HepG2 (cell line): ENCODE data around the gene FOXA1. TPM values are rescaled to one million over a fixed set of nuclear protein-coding genes. Genes with fewer than 3 reads are reported as not detected.

Experiments
- ATF7 ChIP-seq, 2 experiments: fragments of 450-650 bp in 1 of 2; sonication (generic) in 1 of 2; formaldehyde crosslinking in 1 of 2; IDR thresholded peaks; 2 replicates each; pipeline versions ENCODE4 v1.4.0 to v1.6.1; 2016 to 2020; ENCODE audit warnings: antibody characterized with exemption in 1 of 2, mild to moderate bottlenecking in 1 of 2, missing genetic modification reagents in 1 of 2
- CBFB ChIP-seq: sonication (generic); formaldehyde crosslinking; IDR thresholded peaks from 2 replicates; pipeline ENCODE4 v1.4.0; 2020; ENCODE audit warnings: missing genetic modification reagents
- KDM2A ChIP-seq: sonication (generic); formaldehyde crosslinking; IDR thresholded peaks from 2 replicates; pipeline ENCODE4 v1.4.0; 2020; ENCODE audit warnings: low read depth, missing genetic modification reagents, borderline replicate concordance
- KLF13 ChIP-seq: sonication (generic); formaldehyde crosslinking; IDR thresholded peaks from 2 replicates; pipeline ENCODE4 v1.4.0; 2020; ENCODE audit warnings: mild to moderate bottlenecking, missing genetic modification reagents
- NRL ChIP-seq: sonication (generic); formaldehyde crosslinking; IDR thresholded peaks from 2 replicates; pipeline ENCODE4 v1.5.0; 2020; ENCODE audit warnings: missing genetic modification reagents, mild to moderate bottlenecking, moderate library complexity, borderline replicate concordance
- POLR2G ChIP-seq: fragments of 200-400 bp; formaldehyde crosslinking; IDR thresholded peaks from 2 replicates; pipeline ENCODE4 v1.6.1; 2018; ENCODE audit warnings: mild to moderate bottlenecking, low read depth, low read length, moderate library complexity
- RXRA ChIP-seq: sonication (generic); formaldehyde crosslinking; IDR thresholded peaks from 2 replicates; pipeline ENCODE4 v1.5.1; 2020; ENCODE audit warnings: missing genetic modification reagents
- SRSF4 ChIP-seq: fragments of 200-400 bp; formaldehyde crosslinking; IDR thresholded peaks from one replicate; pipeline ENCODE4 v1.6.1; 2018; ENCODE audit warnings: mild to moderate bottlenecking, low read depth, low read length, moderate library complexity; ENCODE audit not compliant: poor library complexity, severe bottlenecking
- TEAD3 ChIP-seq: optimal IDR thresholded peaks from 2 replicates; pipeline ENCODE3; 2016; ENCODE audit warnings: borderline replicate concordance
- TGIF2 ChIP-seq: IDR thresholded peaks from 2 replicates; pipeline ENCODE4 v1.6.1; 2016; ENCODE audit warnings: control low read depth, missing compliant biosample characterization
- U2AF2 ChIP-seq: fragments of 200-400 bp; formaldehyde crosslinking; IDR thresholded peaks from 2 replicates; pipeline ENCODE4 v1.6.1; 2017; ENCODE audit warnings: low read depth, mild to moderate bottlenecking, low read length
- YEATS4 ChIP-seq: sonication (generic); formaldehyde crosslinking; IDR thresholded peaks from 2 replicates; pipeline ENCODE4 v1.4.0; 2020; ENCODE audit warnings: missing genetic modification reagents, borderline replicate concordance
- ZFAT ChIP-seq: sonication (generic); formaldehyde crosslinking; conservative IDR thresholded peaks from 2 replicates; pipeline ENCODE4 v1.8.1; 2023; ENCODE audit warnings: missing genetic modification reagents, inconsistent platforms
- ZMYM4 ChIP-seq: sonication (generic); formaldehyde crosslinking; IDR thresholded peaks from 2 replicates; pipeline ENCODE4 v1.8.1; 2023; ENCODE audit warnings: mild to moderate bottlenecking, missing genetic modification reagents
- ZNF282 ChIP-seq: fragments of 450-650 bp; IDR thresholded peaks from 2 replicates; pipeline ENCODE4 v1.6.1; 2018; ENCODE audit not compliant: partially characterized antibody
- polyA plus RNA-seq, 8 experiments: library from polyadenylated mRNA; depleted of rRNA in 3 of 8; stranded (reverse) in 7 of 8; unstranded in 1 of 8; fragments of >200 nt; fragmentation: Illumina TruSeq in 4 of 8; extraction: Trizol in 4 of 8; gene quantifications; 2 replicates each; pipeline versions ENCODE4 v1.2.1 to v1.2.3, GENCODE V29; 2011 to 2016; ENCODE audit warnings: low read depth in 4 of 8, missing spikeins in 1 of 8, mixed read lengths in 1 of 8; ENCODE audit not compliant: insufficient read depth in 1 of 8
- total RNA-seq, 5 experiments: library from RNA; depleted of rRNA; stranded (reverse); fragments of >200 nt; fragmentation: Illumina TruSeq; extraction: Trizol; gene quantifications; 2 replicates each; pipeline ENCODE4 v1.2.3, GENCODE V29; 2016; ENCODE audit warnings: low read depth in 1 of 5
- TF ChIP-seq, protein P1 (sequence below): IDR thresholded peaks from 2 replicates; pipeline ENCODE4 v1.6.1; 2016; ENCODE audit warnings: missing compliant biosample characterization, missing genetic modification reagents, borderline replicate concordance
- TF ChIP-seq, protein P2 (sequence below): sonication (generic); formaldehyde crosslinking; IDR thresholded peaks from 2 replicates; pipeline ENCODE4 v1.8.1; 2022; ENCODE audit warnings: low read depth, mild to moderate bottlenecking, missing genetic modification reagents
- TF ChIP-seq, protein P3 (sequence below): sonication (generic); formaldehyde crosslinking; IDR thresholded peaks from 2 replicates; pipeline ENCODE4 v1.9.0; 2021; ENCODE audit warnings: missing genetic modification reagents, mild to moderate bottlenecking, borderline replicate concordance
- TF ChIP-seq, protein P4 (sequence below): sonication (generic); formaldehyde crosslinking; IDR thresholded peaks from 2 replicates; pipeline ENCODE4 v1.5.0; 2020; ENCODE audit warnings: mild to moderate bottlenecking, missing genetic modification reagents

FOXA1 gene
- total and polyA plus RNA-seq, 2 of the 13 experiments (the other 11 are each of a cell fraction or from before 2014, with no cell fraction given): 43.4 to 58.6 TPM

DNA sequence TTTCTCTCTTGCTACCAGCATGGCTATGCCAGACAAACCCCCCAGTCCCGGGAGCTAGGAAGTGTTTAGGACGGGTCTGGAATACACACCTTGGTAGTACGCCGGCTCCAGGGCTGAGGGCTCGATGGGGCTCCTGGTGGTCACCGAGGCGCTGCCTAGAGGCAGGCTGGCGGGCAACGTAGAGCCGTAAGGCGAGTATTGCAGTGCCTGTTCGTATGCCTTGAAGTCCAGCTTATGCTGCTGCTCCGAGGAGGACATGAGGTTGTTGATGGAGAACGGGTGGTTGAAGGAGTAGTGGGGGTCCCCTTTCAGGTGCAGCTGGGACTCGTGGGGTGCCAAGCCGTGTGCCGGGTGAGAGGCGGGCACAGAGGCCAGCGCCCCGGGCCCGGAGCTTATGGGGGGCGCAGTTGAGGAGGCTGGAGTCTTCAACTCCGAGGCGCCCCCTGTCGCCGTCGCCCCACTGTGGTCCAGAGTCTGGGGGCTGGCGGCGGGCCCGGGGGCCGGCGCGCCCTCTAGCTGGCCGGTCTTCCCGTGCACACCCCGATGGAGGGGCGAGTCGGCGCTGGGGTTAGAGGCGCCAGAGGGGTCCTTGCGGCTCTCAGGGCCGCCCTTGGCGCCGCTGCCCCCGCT, 3.6 kb downstream of the FOXA1 start (continued):
- peak; percentile 10; the same call in 1 of the 2 replicates for TF ChIP-seq ZMYM4 (CRISPR knock-in tag)
- no peak for TF ChIP-seq TEAD3
- no peak; the same call in 1 of the 2 replicates for TF ChIP-seq KDM2A
- no peak for TF ChIP-seq U2AF2
- TF ChIP-seq ATF7 (IDR thresholded peaks at IDR 0.05): no peak
- peak; percentile 45; the same call in 1 of the 2 replicates for TF ChIP-seq ATF7 (CRISPR knock-in tag; IDR thresholded peaks at IDR 0.05)
- 0 out of 2 replicates have a peak, but pooled peaks have one; percentile 57 for TF ChIP-seq KLF13 (CRISPR knock-in tag)
- peak; percentile 34 for TF ChIP-seq SRSF4
- TF ChIP-seq TGIF2 (CRISPR knock-in tag): no peak
- TF ChIP-seq, protein P1, sequence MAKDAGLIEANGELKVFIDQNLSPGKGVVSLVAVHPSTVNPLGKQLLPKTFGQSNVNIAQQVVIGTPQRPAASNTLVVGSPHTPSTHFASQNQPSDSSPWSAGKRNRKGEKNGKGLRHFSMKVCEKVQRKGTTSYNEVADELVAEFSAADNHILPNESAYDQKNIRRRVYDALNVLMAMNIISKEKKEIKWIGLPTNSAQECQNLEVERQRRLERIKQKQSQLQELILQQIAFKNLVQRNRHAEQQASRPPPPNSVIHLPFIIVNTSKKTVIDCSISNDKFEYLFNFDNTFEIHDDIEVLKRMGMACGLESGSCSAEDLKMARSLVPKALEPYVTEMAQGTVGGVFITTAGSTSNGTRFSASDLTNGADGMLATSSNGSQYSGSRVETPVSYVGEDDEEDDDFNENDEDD (CRISPR knock-in tag): 0 out of 2 replicates have a peak, but pooled peaks have one; percentile 11
- TF ChIP-seq POLR2G: no peak; the same call in 1 of the 2 replicates
- no peak for TF ChIP-seq ZNF282
- 0 out of 2 replicates have a peak, but pooled peaks have one; percentile 20 for TF ChIP-seq ZFAT (CRISPR knock-in tag)
- TF ChIP-seq, protein P2, sequence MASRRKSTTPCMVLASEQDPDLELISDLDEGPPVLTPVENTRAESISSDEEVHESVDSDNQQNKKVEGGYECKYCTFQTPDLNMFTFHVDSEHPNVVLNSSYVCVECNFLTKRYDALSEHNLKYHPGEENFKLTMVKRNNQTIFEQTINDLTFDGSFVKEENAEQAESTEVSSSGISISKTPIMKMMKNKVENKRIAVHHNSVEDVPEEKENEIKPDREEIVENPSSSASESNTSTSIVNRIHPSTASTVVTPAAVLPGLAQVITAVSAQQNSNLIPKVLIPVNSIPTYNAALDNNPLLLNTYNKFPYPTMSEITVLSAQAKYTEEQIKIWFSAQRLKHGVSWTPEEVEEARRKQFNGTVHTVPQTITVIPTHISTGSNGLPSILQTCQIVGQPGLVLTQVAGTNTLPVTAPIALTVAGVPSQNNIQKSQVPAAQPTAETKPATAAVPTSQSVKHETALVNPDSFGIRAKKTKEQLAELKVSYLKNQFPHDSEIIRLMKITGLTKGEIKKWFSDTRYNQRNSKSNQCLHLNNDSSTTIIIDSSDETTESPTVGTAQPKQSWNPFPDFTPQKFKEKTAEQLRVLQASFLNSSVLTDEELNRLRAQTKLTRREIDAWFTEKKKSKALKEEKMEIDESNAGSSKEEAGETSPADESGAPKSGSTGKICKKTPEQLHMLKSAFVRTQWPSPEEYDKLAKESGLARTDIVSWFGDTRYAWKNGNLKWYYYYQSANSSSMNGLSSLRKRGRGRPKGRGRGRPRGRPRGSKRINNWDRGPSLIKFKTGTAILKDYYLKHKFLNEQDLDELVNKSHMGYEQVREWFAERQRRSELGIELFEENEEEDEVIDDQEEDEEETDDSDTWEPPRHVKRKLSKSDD: peak; percentile 20; the same call in 1 of the 2 replicates
- TF ChIP-seq YEATS4 (CRISPR knock-in tag): no peak
- TF ChIP-seq RXRA: no peak; the same call in 1 of the 2 replicates
- TF ChIP-seq CBFB (CRISPR knock-in tag): no peak
- TF ChIP-seq NRL: no peak
- TF ChIP-seq, protein P3, sequence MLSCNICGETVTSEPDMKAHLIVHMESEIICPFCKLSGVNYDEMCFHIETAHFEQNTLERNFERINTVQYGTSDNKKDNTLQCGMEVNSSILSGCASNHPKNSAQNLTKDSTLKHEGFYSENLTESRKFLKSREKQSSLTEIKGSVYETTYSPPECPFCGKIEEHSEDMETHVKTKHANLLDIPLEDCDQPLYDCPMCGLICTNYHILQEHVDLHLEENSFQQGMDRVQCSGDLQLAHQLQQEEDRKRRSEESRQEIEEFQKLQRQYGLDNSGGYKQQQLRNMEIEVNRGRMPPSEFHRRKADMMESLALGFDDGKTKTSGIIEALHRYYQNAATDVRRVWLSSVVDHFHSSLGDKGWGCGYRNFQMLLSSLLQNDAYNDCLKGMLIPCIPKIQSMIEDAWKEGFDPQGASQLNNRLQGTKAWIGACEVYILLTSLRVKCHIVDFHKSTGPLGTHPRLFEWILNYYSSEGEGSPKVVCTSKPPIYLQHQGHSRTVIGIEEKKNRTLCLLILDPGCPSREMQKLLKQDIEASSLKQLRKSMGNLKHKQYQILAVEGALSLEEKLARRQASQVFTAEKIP (CRISPR knock-in tag): no peak
- TF ChIP-seq, protein P4, sequence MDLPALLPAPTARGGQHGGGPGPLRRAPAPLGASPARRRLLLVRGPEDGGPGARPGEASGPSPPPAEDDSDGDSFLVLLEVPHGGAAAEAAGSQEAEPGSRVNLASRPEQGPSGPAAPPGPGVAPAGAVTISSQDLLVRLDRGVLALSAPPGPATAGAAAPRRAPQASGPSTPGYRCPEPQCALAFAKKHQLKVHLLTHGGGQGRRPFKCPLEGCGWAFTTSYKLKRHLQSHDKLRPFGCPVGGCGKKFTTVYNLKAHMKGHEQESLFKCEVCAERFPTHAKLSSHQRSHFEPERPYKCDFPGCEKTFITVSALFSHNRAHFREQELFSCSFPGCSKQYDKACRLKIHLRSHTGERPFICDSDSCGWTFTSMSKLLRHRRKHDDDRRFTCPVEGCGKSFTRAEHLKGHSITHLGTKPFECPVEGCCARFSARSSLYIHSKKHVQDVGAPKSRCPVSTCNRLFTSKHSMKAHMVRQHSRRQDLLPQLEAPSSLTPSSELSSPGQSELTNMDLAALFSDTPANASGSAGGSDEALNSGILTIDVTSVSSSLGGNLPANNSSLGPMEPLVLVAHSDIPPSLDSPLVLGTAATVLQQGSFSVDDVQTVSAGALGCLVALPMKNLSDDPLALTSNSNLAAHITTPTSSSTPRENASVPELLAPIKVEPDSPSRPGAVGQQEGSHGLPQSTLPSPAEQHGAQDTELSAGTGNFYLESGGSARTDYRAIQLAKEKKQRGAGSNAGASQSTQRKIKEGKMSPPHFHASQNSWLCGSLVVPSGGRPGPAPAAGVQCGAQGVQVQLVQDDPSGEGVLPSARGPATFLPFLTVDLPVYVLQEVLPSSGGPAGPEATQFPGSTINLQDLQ (CRISPR knock-in tag): no peak
